Body of pancreas (tissue), 4 donors: Measurements from ENCODE around the gene PDE1C. TPM values are rescaled to one million over a fixed set of nuclear protein-coding genes. Genes with fewer than 3 reads are reported as not detected.

Experiments
- ATAC-seq: fragments of 150-250 bp; one replicate; pipeline ENCODE4 v1.9.1; 2016
- DNase-seq, 4 donors: peaks; one replicate each; pipeline ENCODE4 v3.0.0-alpha.2; 2019
- H3K27ac ChIP-seq, 4 donors: fragments of 200-600 bp; sonication (generic); 1 replicate in 3 of 4; 2 replicates in 1 of 4; pipeline versions ENCODE4 v1.5.1 to v1.6.1; 2016 to 2019; ENCODE audit warnings: mild to moderate bottlenecking in 1 of 4, mixed read lengths in 1 of 4, moderate library complexity in 1 of 4
- H3K27me3 ChIP-seq, 2 donors: fragments of 200-600 bp; sonication (generic); one replicate each; pipeline ENCODE4 v1.6.0; 2016; ENCODE audit warnings: mild to moderate bottlenecking in 1 of 2
- H3K36me3 ChIP-seq, 2 donors: fragments of 200-600 bp; sonication (generic); replicated peaks in 1 of 2; 2 replicates each; pipeline ENCODE4 v1.5.1; 2016; ENCODE audit warnings: low read depth in 2 of 2; ENCODE audit not compliant: insufficient read depth in 1 of 2
- H3K4me1 ChIP-seq: fragments of 200-600 bp; sonication (generic); one replicate; pipeline ENCODE4 v1.6.0; 2016
- H3K4me3 ChIP-seq, 2 donors: fragments of 200-600 bp; sonication (generic); 1 replicate in 1 of 2; 2 replicates in 1 of 2; pipeline ENCODE4 v1.5.1; 2016 to 2019
- H3K9me3 ChIP-seq, 3 donors: fragments of 200-600 bp; sonication (generic); 1 replicate in 2 of 3; 2 replicates in 1 of 3; pipeline ENCODE4 v1.5.1; 2016
- POLR2A ChIP-seq, 3 donors: fragments of 450-650 bp; IDR thresholded peaks; one replicate each; pipeline ENCODE4 v1.6.1; 2016; ENCODE audit warnings: antibody characterized with exemption in 3 of 3, mild to moderate bottlenecking in 2 of 3
- WGBS, 2 donors: methylation state at CpG; one replicate each; pipeline ENCODE4 v1.1.5; 2017; 5-methylcytosine and 5-hydroxymethylcytosine counted together
- intact Hi-C: fragments of 100-400 bp; cut with DNase I; formaldehyde crosslinking; loops from one replicate; pipeline ENCODE4 v1.15.1; 2023
- total RNA-seq, 2 donors: library from RNA; depleted of rRNA; stranded (reverse); fragments of >200 nt; gene quantifications; one replicate each; pipeline ENCODE4 v1.1.0, GENCODE V29; 2016
- TF ChIP-seq, protein P1 (sequence below), 7 experiments: fragments of 450-650 bp in 4 of 7; fragments of 200-600 bp in 3 of 7; sonication (generic) in 3 of 7; IDR thresholded peaks; one replicate each; pipeline ENCODE4 v1.5.1; 2016 to 2019; ENCODE audit warnings: antibody characterized with exemption in 7 of 7

The PDE1C gene
- total RNA-seq, 2 donors from 2014 or later, result 1.8 to 4.9 TPM

DNA sequence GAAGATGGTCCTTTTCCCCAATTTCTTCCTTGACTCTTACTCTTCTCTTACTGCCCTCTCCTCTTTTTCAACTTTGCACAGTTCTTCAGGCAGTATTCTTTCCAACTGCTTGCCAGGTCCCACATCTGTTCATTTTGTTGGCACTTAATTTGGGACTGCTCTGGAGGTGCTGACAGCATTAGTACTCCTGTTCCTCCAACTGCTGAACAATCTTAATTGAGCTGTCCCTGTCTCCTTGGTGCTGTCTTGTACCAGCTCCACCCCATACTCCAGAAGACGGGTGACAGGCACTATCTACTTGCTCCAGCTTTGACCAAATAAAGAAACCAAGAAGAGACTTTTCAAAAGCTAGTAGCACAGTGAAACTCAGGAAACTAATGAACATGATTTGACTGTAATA is 160.0 kb downstream of the PDE1C start:
- Histone ChIP-seq H3K27ac (no peak overlapping the region), H3K36me3 (no peaks in the 10 kb centered on the region), H3K4me1 (no peaks in the 10 kb centered on the region), H3K9me3 (peaks cover 0 to 2% (median 0%) of the 10 kb centered on the region in 3 donors), H3K27me3 (no peaks in the 10 kb centered on the region), H3K4me3 (no peak overlapping the region)
- ATAC-seq (no peak), DNase-seq (no peak)
- 82 to 94% methylated on average over 1 of the region's 1 CpG for WGBS, 2 donors
- intact Hi-C loops, result no loop called here
- TF ChIP-seq, protein P1, sequence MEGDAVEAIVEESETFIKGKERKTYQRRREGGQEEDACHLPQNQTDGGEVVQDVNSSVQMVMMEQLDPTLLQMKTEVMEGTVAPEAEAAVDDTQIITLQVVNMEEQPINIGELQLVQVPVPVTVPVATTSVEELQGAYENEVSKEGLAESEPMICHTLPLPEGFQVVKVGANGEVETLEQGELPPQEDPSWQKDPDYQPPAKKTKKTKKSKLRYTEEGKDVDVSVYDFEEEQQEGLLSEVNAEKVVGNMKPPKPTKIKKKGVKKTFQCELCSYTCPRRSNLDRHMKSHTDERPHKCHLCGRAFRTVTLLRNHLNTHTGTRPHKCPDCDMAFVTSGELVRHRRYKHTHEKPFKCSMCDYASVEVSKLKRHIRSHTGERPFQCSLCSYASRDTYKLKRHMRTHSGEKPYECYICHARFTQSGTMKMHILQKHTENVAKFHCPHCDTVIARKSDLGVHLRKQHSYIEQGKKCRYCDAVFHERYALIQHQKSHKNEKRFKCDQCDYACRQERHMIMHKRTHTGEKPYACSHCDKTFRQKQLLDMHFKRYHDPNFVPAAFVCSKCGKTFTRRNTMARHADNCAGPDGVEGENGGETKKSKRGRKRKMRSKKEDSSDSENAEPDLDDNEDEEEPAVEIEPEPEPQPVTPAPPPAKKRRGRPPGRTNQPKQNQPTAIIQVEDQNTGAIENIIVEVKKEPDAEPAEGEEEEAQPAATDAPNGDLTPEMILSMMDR (IDR thresholded peaks at IDR 0.05), result no peak

DNA sequence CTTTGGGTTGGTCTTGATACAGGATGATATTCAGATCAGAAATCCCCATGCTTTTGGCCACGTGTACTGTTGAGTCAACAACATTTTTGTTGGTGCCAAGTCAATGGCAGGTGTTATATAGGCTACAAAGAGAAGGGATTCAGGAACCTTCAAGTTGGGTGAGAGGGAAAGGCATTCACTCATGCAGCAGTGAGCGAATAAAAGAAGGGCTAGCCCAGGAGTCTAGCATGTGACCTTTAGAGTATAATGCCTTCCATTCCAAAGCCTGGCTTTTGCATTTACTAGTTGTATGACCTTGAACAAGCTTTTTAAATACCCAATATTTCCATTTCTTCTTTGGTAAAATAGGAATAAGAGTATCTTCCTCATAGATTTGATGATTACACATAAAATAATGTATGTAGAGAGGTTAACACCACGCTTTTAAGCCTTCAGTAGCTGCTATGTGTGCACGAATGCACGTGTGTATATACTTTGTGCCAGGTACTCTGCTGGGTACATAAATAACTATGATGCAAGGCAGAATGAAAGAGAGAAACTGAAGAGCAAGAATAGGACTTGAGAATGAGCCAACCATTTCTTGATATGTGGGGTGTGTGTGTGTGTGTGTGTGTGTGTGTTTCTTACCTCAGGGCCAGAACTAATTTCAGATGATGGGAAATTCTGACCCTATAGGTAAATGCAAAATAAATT is 163.6 kb downstream of the PDE1C start:
- TF ChIP-seq POLR2A (IDR thresholded peaks at IDR 0.05), result no peak
- TF ChIP-seq, protein P1 (IDR thresholded peaks at IDR 0.05), result no peak
- 74 to 81% methylated on average over 5 of the region's 5 CpGs for WGBS, 2 donors
- H3K27ac ChIP-seq, result no peak overlapping the region
- no peaks in the 10 kb centered on the region for H3K36me3 ChIP-seq
- ATAC-seq (no peak), DNase-seq (no peak)
- no peaks in the 10 kb centered on the region for H3K27me3 ChIP-seq
- intact Hi-C loops, result no loop called here
- no peaks in the 10 kb centered on the region for H3K9me3 ChIP-seq
- H3K4me3 ChIP-seq, result no peak overlapping the region
- no peaks in the 10 kb centered on the region for H3K4me1 ChIP-seq

DNA sequence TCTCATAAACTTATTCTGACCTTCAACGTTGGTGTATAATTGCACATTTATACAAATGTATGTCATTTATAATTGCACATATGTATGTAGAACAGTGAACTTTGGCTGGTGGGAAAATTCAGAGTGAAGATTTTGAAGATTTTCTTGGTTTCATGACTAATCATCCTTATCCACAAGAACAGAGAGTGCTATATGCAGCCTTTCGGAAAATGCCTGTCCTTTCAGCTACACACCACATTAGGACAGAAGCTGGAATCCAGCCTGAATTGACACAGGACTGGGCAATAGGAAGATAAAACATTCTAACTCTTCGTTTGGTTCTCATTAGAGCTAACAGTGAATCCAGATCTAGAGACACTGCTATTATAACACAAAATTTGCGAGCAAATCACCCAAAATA is 166.2 kb downstream of the PDE1C start:
- no peak for DNase-seq
- H3K4me3 ChIP-seq, result no peak overlapping the region
- H3K36me3 ChIP-seq, result no peaks in the 10 kb centered on the region
- no peak for ATAC-seq
- no peak overlapping the region for H3K27ac ChIP-seq
- H3K27me3 ChIP-seq, result no peaks in the 10 kb centered on the region
- WGBS, 2 donors, result 58 to 68% methylated on average over 4 of the region's 4 CpGs
- intact Hi-C loops, result no loop called here
- no peaks in the 10 kb centered on the region for H3K4me1 ChIP-seq
- no peaks in the 10 kb centered on the region for H3K9me3 ChIP-seq
- TF ChIP-seq, protein P1 (IDR thresholded peaks at IDR 0.05), result no peak
- no peak for TF ChIP-seq POLR2A (IDR thresholded peaks at IDR 0.05)

DNA sequence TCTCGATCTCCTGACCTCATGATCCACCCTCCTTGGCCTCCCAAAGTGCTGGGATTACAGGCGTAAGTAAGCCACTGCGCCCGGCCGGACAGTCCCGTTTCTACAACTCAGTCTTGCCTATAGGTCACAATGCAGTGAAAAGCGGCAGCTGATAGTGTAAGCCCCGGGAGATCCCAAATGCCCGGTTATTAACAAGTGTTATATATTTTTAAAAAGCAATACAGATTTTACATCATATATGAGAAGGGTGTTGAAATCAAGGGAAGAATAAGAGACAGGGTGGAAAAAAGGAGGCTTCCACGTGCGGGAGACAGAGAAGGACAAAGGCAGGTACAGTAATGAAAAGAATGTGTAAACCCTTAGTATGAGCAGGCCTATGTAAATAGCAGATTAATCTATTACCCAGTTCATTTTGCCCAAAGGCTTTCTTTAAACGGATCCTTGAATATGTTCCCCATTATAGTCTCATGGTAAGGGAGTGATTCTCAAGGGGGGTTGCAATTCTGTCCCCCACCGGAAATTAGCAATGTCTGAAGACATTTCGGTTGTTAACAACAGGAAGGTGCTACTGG is 170.8 kb downstream of the PDE1C start:
- no peaks in the 10 kb centered on the region for H3K4me1 ChIP-seq
- TF ChIP-seq POLR2A (IDR thresholded peaks at IDR 0.05), result no peak
- TF ChIP-seq, protein P1 (IDR thresholded peaks at IDR 0.05), result no peak
- intact Hi-C loops, result no loop called here
- no peak overlapping the region for H3K4me3 ChIP-seq
- DNase-seq, result no peak
- ATAC-seq, result no peak
- H3K9me3 ChIP-seq, result no peaks in the 10 kb centered on the region
- 62 to 67% methylated on average over 14 of the region's 14 CpGs for WGBS, 2 donors
- no peak overlapping the region for H3K27ac ChIP-seq
- H3K27me3 ChIP-seq, result no peaks in the 10 kb centered on the region
- H3K36me3 ChIP-seq, result no peaks in the 10 kb centered on the region

DNA sequence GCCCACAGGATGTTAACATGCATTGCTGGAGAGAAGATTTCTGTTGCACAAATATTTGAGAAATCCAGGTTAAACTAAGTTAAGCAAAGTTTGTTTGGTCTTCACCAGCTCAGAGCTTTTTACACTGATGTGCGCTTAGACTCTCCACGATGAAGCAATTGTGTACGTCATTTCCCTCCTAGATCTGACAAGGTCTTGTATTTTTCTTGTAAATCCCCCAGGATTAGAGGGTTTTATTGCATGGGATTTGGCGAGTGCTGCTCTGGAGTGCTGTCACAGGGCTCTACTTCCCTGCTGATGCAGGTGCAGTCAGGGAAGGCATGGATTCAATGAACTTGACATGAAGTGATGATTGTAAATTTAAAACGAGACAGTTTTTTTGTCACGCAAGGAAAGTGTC is 173.3 kb downstream of the PDE1C start:
- WGBS, 2 donors, result 69 to 71% methylated on average over 6 of the region's 6 CpGs
- no peak for ATAC-seq

More for the DNA sequence above, 173.3 kb downstream of the PDE1C start:
- Histone ChIP-seq H3K4me3 (no peak overlapping the region), H3K36me3 (no peaks in the 10 kb centered on the region), H3K4me1 (no peaks in the 10 kb centered on the region), H3K27me3 (no peaks in the 10 kb centered on the region), H3K9me3 (no peaks in the 10 kb centered on the region), H3K27ac (no peak overlapping the region)
- TF ChIP-seq POLR2A (IDR thresholded peaks at IDR 0.05), result no peak
- TF ChIP-seq, protein P1 (IDR thresholded peaks at IDR 0.05), result no peak
- intact Hi-C loops, result no loop called here
- DNase-seq, result no peak
